Parathyroid adenoma (tissue), 2 donors: ENCODE data around the gene ATP8B1.

ENCODE experiments used
- H2AFZ ChIP-seq: fragments of 300-600 bp; sonication (generic); one replicate; pipeline ENCODE4 v1.7.0; 2017; ENCODE audit warnings: antibody characterized with exemption, mild to moderate bottlenecking
- H3K27ac ChIP-seq: fragments of 300-600 bp; sonication (generic); one replicate; pipeline ENCODE4 v1.7.0; 2017
- H3K27me3 ChIP-seq: fragments of 300-600 bp; sonication (generic); one replicate; pipeline ENCODE4 v1.7.0; 2017; ENCODE audit warnings: low read length; ENCODE audit not compliant: control insufficient read depth, insufficient read depth
- H3K36me3 ChIP-seq: fragments of 300-600 bp; sonication (generic); one replicate; pipeline ENCODE4 v1.7.0; 2017; ENCODE audit warnings: low read length; ENCODE audit not compliant: control insufficient read depth, insufficient read depth
- H3K4me1 ChIP-seq: fragments of 300-600 bp; sonication (generic); one replicate; pipeline ENCODE4 v1.7.0; 2017; ENCODE audit warnings: control low read depth
- H3K4me2 ChIP-seq: fragments of 300-600 bp; sonication (generic); one replicate; pipeline ENCODE4 v1.7.0; 2017; ENCODE audit warnings: low read length
- H3K4me3 ChIP-seq: fragments of 300-600 bp; sonication (generic); one replicate; pipeline ENCODE4 v1.7.0; 2017; ENCODE audit warnings: low read depth, low read length
- H3K79me2 ChIP-seq: fragments of 300-600 bp; sonication (generic); one replicate; pipeline ENCODE4 v1.7.0; 2017; ENCODE audit warnings: control low read depth
- H3K9ac ChIP-seq: fragments of 300-600 bp; sonication (generic); one replicate; pipeline ENCODE4 v1.7.0; 2017; ENCODE audit warnings: mild to moderate bottlenecking
- H3K9me3 ChIP-seq: fragments of 300-600 bp; sonication (generic); one replicate; pipeline ENCODE4 v1.7.0; 2017; ENCODE audit warnings: low read length; ENCODE audit not compliant: control insufficient read depth
- TF ChIP-seq, protein P1 (sequence below): fragments of 300-600 bp; sonication (generic); IDR thresholded peaks from one replicate; pipeline ENCODE4 v1.7.0; 2017; ENCODE audit warnings: antibody characterized with exemption, mild to moderate bottlenecking
- donor health status: primary hyperparathyroidism.

ATP8B1 gene

DNA sequence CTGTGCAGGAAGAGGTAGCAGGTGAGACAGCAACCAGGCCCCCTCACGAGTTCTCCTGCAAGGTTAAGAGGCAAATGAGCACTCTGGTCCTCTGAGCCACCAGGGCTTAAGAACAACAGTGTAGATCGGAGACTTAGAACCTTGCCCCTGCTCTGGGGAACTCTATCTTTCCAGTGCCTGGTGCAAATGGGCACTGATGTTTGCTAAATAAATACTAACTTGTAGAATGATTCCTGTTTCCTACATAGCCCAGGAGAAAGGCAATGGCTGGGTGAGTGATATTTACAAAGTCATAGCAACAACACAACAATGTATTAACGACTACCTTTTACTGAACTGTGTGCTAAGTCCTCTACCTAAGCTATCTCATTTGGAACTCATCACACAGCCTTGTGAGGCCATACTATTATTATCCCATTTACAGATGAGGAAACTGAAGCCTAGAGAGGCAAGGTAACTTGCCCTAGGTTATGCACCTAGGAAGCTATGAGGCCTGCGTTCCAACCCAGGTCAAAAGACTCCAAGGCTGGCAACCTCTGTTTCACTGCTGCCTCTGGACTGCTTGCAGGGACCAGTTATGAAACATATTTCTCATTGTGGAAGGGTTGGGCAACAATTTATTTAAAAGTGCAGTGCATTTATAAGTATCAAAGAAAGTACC is 4.3 kb downstream of the ATP8B1 start:
- Histone ChIP-seq H3K9me3 (no peaks in the 10 kb centered on the region), H3K36me3 (no peaks in the 10 kb centered on the region), H3K27me3 (no peaks in the 10 kb centered on the region), H3K79me2 (peaks cover 51% of the 10 kb centered on the region), H3K4me3 (no peak overlapping the region), H3K9ac (no peak overlapping the region), H2AFZ (no peak overlapping the region), H3K27ac (no peak overlapping the region), H3K4me1 (peaks cover 2% of the 10 kb centered on the region), H3K4me2 (no peak overlapping the region)
- TF ChIP-seq, protein P1, sequence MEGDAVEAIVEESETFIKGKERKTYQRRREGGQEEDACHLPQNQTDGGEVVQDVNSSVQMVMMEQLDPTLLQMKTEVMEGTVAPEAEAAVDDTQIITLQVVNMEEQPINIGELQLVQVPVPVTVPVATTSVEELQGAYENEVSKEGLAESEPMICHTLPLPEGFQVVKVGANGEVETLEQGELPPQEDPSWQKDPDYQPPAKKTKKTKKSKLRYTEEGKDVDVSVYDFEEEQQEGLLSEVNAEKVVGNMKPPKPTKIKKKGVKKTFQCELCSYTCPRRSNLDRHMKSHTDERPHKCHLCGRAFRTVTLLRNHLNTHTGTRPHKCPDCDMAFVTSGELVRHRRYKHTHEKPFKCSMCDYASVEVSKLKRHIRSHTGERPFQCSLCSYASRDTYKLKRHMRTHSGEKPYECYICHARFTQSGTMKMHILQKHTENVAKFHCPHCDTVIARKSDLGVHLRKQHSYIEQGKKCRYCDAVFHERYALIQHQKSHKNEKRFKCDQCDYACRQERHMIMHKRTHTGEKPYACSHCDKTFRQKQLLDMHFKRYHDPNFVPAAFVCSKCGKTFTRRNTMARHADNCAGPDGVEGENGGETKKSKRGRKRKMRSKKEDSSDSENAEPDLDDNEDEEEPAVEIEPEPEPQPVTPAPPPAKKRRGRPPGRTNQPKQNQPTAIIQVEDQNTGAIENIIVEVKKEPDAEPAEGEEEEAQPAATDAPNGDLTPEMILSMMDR: no peak

DNA sequence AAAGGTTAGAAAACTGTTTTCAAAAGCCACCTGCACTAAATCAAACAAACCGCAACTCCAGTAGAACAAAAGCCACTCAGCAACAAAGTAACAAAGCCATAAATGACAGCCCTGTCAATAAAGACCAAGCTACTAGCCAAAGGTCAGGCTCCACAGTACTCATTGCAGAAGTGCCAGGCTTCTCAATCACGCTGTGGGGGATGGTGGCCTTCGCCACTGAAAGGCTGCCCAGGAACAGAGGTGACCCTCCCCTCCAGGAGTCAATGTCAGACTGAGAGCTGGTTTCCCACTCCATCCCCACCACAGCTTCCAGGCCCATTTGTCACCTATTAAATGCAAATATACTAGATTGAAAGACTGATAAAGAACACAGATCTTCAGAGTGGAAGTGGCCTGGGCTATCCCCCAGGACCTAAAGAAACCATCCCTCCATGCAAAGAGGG is 5.9 kb downstream of the ATP8B1 start:
- H3K4me3 ChIP-seq: no peak overlapping the region
- peaks cover 63% of the 10 kb centered on the region for H3K79me2 ChIP-seq
- H3K9me3 ChIP-seq: no peaks in the 10 kb centered on the region
- peaks cover 6% of the 10 kb centered on the region for H3K4me1 ChIP-seq
- no peak overlapping the region for H3K4me2 ChIP-seq
- H3K27me3 ChIP-seq: no peaks in the 10 kb centered on the region
- no peak overlapping the region for H3K9ac ChIP-seq
- H2AFZ ChIP-seq: no peak overlapping the region
- TF ChIP-seq, protein P1: no peak
- no peaks in the 10 kb centered on the region for H3K36me3 ChIP-seq
- no peak overlapping the region for H3K27ac ChIP-seq

DNA sequence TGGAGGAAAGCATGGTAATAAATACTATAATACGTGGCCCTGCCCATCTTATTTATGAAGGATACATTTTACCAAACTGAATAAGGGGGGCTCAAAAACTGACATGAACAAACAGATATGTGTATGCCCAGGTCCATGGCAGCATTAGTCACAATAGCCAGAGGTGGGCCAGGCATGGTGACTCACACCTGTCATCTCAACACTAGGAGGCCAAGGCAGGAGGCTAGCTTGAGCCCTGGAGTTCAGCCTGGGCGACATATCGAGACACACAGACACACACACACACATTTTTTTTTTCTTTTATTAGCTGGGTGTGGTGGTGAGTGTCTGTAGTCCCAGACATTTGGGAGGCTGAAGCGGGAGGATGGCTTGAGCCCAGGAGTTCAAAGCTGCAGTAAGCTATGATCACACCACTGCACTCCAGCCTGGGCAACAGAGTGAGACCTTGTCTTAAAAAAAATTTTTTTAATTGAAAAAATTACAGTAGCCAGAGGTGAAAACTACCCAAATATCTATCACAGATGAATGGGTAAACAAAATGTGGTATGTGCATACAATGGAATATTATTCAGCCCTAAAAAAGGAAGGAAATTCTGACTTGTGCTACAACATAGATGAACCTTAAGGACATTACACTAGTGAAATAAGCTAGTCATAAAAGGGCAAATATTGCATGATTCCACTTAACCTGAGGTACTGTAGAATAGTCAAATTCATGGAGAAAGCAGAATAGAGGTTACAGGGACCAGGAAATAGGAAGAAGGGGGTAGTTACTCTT is 8.0 kb downstream of the ATP8B1 start:
- H3K4me3 ChIP-seq: no peak overlapping the region

DNA sequence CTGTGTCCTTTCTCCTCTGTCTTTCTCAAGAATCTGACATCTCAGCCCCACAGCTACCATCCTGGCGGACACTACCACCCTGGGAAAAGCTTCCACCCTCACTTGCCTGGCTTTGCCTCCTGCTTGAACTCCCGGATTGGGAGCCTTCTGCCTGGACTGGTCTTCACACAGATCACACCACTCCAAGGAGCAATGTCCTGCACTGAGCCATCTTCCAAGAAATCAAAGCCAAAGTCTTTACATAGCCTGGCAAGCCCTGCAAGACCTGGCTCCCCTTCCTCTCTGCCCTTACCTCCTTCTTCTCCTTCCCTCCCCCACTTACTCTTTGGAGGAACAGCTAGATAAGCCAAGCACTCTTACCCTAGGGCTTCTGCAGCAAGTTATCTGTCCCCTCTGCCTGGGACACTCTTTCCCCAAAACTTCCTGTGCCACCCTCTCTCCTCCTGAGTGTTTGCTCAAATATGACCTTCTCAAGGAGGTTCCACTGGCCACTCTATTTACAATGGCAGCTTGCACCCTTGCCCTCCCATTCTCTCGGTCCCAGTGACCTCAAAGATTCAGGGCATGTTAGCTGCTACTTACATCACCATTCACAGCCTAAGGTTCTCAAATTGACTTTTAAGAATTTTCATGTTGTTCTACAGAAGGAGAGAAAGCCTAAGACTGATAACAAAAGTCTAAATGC is 9.7 kb downstream of the ATP8B1 start:
- H2AFZ ChIP-seq: no peak overlapping the region
- no peak overlapping the region for H3K27ac ChIP-seq
- TF ChIP-seq, protein P1: no peak
- H3K9ac ChIP-seq: no peak overlapping the region
- no peak overlapping the region for H3K4me2 ChIP-seq
- no peaks in the 10 kb centered on the region for H3K27me3 ChIP-seq
- H3K36me3 ChIP-seq: no peaks in the 10 kb centered on the region
- peaks cover 61% of the 10 kb centered on the region for H3K79me2 ChIP-seq
- no peaks in the 10 kb centered on the region for H3K9me3 ChIP-seq
- peaks cover 6% of the 10 kb centered on the region for H3K4me1 ChIP-seq
- H3K4me3 ChIP-seq: no peak overlapping the region

More for the DNA sequence above, 8.0 kb downstream of the ATP8B1 start:
- Histone ChIP-seq H3K4me2 (no peak overlapping the region), H2AFZ (no peak overlapping the region), H3K9ac (no peak overlapping the region), H3K27ac (no peak overlapping the region), H3K9me3 (no peaks in the 10 kb centered on the region), H3K36me3 (no peaks in the 10 kb centered on the region), H3K27me3 (no peaks in the 10 kb centered on the region), H3K4me1 (peaks cover 6% of the 10 kb centered on the region), H3K79me2 (peaks cover 71% of the 10 kb centered on the region)
- TF ChIP-seq, protein P1: no peak
